ENCODE results near the gene SHLD2. TPM values are rescaled to one million over a fixed set of nuclear protein-coding genes. Genes with fewer than 3 reads are reported as not detected.

Gene SHLD2
- total and polyA plus RNA-seq, 10 of the 15 experiments (the other 5 are each of a cell fraction or from before 2014, with no cell fraction given): 24.5 to 45.3 (median 30.1) TPM

GRCh38 chr10:87095236-87095945 lies 385 bp downstream of the SHLD2 start (continued):
- 0 out of 2 replicates have a peak, but pooled peaks have one; percentile 6 for TF ChIP-seq MLLT1 (IDR thresholded peaks at IDR 0.05)
- 0 out of 2 replicates have a peak, but pooled peaks have one; percentile 23 for TF ChIP-seq YY1 (IDR thresholded peaks at IDR 0.05; ENCODE audit: low read depth, low read length)
- TF ChIP-seq CTCF (IDR thresholded peaks at IDR 0.05 in 2 of 3, conservative IDR thresholded peaks at IDR 0.05 in 1 of 3; ENCODE audit: control insufficient read depth in 2 of 3, extremely low read depth in 1 of 3, insufficient read depth in 1 of 3, low read depth in 3 of 3, low read length in 3 of 3): no peak
- TF ChIP-seq MEF2B (IDR thresholded peaks at IDR 0.05; ENCODE audit: partially characterized antibody, poor library complexity, severe bottlenecking): peak; percentile 52
- TF ChIP-seq EGR1 (IDR thresholded peaks at IDR 0.05; ENCODE audit: borderline replicate concordance in 1 of 2, low read depth in 2 of 2, low read length in 2 of 2): peak; percentile 6 to 19; a peak in 1 of 3 replicates
- TF ChIP-seq STAT3 (IDR thresholded peaks at IDR 0.05; ENCODE audit: low read depth, low read length): no peak
- TF ChIP-seq HSF1 (IDR thresholded peaks at IDR 0.05; ENCODE audit: low read depth, low read length): no peak
- no peak for TF ChIP-seq ZBTB11 (CRISPR knock-in tag; IDR thresholded peaks at IDR 0.05)
- TF ChIP-seq NRF1 (conservative IDR thresholded peaks at IDR 0.05; ENCODE audit: low read depth, low read length): no peak
- no peak for TF ChIP-seq E4F1 (IDR thresholded peaks at IDR 0.05; ENCODE audit: borderline replicate concordance, partially characterized antibody)
- TF ChIP-seq ZNF687 (IDR thresholded peaks at IDR 0.05): peak; percentile 87

Measured in GM12878 (cell line).